SK-N-MC (cell line): ENCODE results near the gene CPM.

Experiments used
- EZH2 ChIP-seq: fragments of 200-600 bp; sonication (generic); IDR thresholded peaks from one replicate; pipeline ENCODE4 v1.6.1; 2017; ENCODE audit warnings: antibody characterized with exemption
- FOXP2 ChIP-seq: optimal IDR thresholded peaks from 2 replicates; pipeline ENCODE3; 2011; ENCODE audit warnings: mild to moderate bottlenecking, moderate library complexity; ENCODE audit not compliant: insufficient read depth; ENCODE audit errors: extremely low read length, control extremely low read depth
- POLR2AphosphoS5 ChIP-seq: IDR thresholded peaks from 2 replicates; pipeline ENCODE4 v1.6.1; 2012; ENCODE audit warnings: mild to moderate bottlenecking, low read depth, low read length, borderline replicate concordance

DNA sequence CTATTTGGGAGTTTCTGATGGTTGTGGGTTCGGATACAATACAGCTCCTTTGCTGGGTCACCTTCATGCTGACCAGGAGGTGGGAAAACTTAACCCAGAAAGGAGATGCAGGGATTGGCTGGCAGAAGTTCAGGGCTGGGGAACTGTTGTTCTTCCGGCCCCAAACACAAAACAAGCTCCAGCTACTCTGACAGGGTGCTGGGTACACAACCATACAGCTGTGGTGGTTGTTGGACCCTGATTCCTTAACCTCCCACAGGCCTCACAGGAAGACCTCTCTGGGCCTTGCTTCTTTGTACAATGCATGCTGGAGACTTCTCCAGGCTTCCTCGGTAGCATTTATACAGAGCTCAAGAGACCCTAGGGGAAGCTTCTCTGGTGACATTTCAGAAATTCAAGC, 47.6 kb downstream of the CPM start:
- no peak for TF ChIP-seq EZH2
- TF ChIP-seq FOXP2 = no peak
- TF ChIP-seq POLR2AphosphoS5 = no peak
